BLaER1 treated with 17β-estradiol and CSF1 and Interleukin-3, amounts not matched to agents 10 nM and 100 nM (cell line): Measurements from ENCODE around the gene CEP68.

Experiments used
- H3K27ac ChIP-seq, 11 experiments: shearing (Covaris generic); formaldehyde crosslinking; 2 replicates each; pipeline ENCODE4 v1.8.1; 2022
- H3K27me3 ChIP-seq, 11 experiments: shearing (Covaris generic); formaldehyde crosslinking; 2 replicates each; pipeline ENCODE4 v1.8.1; 2022
- H3K36me3 ChIP-seq, 11 experiments: shearing (Covaris generic); formaldehyde crosslinking; 2 replicates each; pipeline ENCODE4 v1.8.1; 2022
- H3K4me1 ChIP-seq, 10 experiments: shearing (Covaris generic); formaldehyde crosslinking; 2 replicates each; pipeline ENCODE4 v1.8.1; 2022
- H3K4me2 ChIP-seq, 11 experiments: shearing (Covaris generic); formaldehyde crosslinking; 2 replicates each; pipeline ENCODE4 v1.8.1; 2022
- H3K4me3 ChIP-seq, 10 experiments: shearing (Covaris generic); formaldehyde crosslinking; 2 replicates each; pipeline ENCODE4 v1.8.1; 2022
- H3K9ac ChIP-seq, 11 experiments: shearing (Covaris generic); formaldehyde crosslinking; 2 replicates each; pipeline ENCODE4 v1.8.1; 2022
- H3K9me3 ChIP-seq, 11 experiments: shearing (Covaris generic); formaldehyde crosslinking; replicated peaks in 1 of 11; 2 replicates each; pipeline ENCODE4 v1.8.1; 2022
- H4K20me1 ChIP-seq, 11 experiments: shearing (Covaris generic); formaldehyde crosslinking; 2 replicates each; pipeline ENCODE4 v1.8.1; 2022
- Cebpa-rat ChIP-seq, 11 experiments: shearing (Covaris generic); IDR thresholded peaks; 2 replicates each; pipeline ENCODE4 v1.8.1; 2022

Gene CEP68

DNA sequence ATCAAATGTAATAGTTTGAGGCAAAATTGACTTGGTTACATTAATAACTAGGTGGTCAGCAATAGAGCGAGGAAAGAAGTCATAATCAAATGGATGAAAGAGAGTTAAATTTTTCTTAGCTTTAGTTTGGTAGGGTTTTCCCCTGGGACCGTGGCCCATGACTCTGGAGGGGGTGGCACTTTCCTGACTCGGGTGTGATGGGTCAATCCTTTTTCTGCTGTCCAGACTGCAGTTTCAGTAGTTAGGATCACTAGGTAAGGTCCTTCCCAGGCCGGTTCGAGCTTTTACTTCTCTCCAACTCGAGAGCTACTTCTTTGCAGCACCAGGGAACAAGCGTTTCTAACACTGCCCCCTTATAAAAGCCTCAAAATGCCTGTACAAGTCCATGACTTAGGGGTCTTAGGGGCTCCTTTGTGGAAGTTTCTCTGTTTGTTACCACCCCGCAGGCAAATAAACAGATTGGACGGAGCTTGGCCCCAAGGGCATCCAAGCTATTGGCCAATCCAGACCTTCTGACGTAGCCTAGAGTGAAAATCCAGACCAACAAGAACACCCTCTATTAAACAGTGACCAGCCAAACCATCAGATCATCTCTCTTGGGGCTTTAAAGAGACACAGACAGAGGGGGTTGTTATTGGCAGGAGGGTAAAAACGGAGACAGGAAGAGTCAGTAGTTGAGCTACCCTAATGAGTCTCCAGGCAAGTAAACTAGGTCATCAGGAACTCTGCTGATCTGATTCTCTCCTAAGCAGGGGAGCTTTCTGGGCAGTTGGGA is 9.4 kb upstream of the CEP68 start:
- Histone ChIP-seq H3K4me3 (no peak overlapping the region), H3K9me3 (peaks cover 49 to 73% (median 62%) of the 10 kb centered on the region in 11 experiments), H3K4me2 (peak overlapping the region in 8 of 11 experiments; percentile 13 to 49 (median 26); a peak in 15 of 22 replicates), H3K9ac (no peak overlapping the region), H3K36me3 (peaks cover 16 to 59% (median 39%) of the 10 kb centered on the region in 11 experiments), H3K27me3 (no peaks in the 10 kb centered on the region), H3K27ac (no peak overlapping the region), H3K4me1 (peaks cover 7 to 49% (median 35%) of the 10 kb centered on the region in 10 experiments; a peak in 19 of 20 replicates), H4K20me1 (no peaks in the 10 kb centered on the region)
- TF ChIP-seq Cebpa-rat (IDR thresholded peaks at IDR 0.05), result no peak

DNA sequence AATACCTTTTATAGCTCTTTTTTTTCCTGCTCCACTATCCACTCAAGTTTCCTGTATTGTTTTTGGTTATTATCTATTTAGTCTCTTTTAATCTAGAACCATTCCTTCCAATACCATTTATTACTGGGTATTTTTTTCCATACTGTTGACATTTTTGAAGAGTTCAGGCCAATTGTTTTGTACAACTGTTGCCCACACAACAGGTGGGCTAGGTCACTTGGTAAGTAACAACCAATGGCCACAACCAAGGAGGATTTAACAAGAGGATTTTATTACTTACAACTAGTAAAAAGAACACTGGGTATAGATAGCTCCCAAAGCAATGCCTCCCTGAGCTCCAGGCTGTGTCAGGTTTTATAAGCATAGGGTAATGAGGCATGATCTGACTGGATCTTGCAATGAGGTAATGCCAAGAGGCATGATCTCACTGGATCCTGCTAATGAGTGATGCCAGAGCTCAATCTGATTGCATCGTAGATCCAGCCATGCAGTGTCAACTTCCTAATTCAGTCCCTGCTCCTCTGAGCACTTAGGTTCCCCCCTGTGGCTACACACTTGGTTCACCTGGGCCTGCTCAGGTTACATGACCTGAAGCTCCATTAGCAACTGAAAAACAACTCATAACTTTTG is 7.1 kb upstream of the CEP68 start:
- Histone ChIP-seq H4K20me1 (no peaks in the 10 kb centered on the region), H3K4me2 (no peak overlapping the region)

DNA sequence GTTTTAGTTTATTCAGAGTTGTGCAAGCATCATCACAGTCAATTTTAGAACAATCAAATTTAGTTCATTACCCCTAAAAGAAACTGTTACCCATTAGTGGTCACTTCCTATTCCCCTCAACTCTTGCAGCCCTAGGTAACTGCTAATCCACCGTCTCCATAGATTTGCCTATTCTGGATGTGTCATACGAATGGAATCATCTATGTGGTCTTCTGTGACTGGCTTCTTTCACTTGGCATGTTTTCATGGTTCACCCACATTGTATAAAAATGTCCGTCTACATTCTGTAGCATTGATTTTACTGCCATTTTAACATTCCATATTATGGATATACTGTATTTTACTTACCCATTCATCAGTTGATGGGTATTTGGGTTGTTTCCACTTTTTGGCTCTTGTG is 5.3 kb upstream of the CEP68 start:
- H3K4me3 ChIP-seq, result no peak overlapping the region
- peaks cover 27 to 49% (median 39%) of the 10 kb centered on the region in 11 experiments for H3K9me3 ChIP-seq
- no peaks in the 10 kb centered on the region for H4K20me1 ChIP-seq
- no peak overlapping the region for H3K4me2 ChIP-seq
- no peak overlapping the region for H3K27ac ChIP-seq
- H3K36me3 ChIP-seq, result peaks cover 0 to 29% (median 18%) of the 10 kb centered on the region in 11 experiments; a peak in 12 of 22 replicates
- no peak overlapping the region for H3K9ac ChIP-seq
- H3K4me1 ChIP-seq, result peaks cover 36 to 54% (median 49%) of the 10 kb centered on the region in 10 experiments
- no peaks in the 10 kb centered on the region for H3K27me3 ChIP-seq
- TF ChIP-seq Cebpa-rat (IDR thresholded peaks at IDR 0.05), result no peak

More for the DNA sequence above, 7.1 kb upstream of the CEP68 start:
- H3K36me3 ChIP-seq, result peaks cover 12 to 47% (median 31%) of the 10 kb centered on the region in 11 experiments
- no peak overlapping the region for H3K27ac ChIP-seq
- no peak for TF ChIP-seq Cebpa-rat (IDR thresholded peaks at IDR 0.05)
- H3K27me3 ChIP-seq, result no peaks in the 10 kb centered on the region
- H3K4me1 ChIP-seq, result peaks cover 23 to 46% (median 35%) of the 10 kb centered on the region in 10 experiments
- peaks cover 45 to 67% (median 57%) of the 10 kb centered on the region in 11 experiments for H3K9me3 ChIP-seq
- H3K4me3 ChIP-seq, result no peak overlapping the region
- no peak overlapping the region for H3K9ac ChIP-seq

DNA sequence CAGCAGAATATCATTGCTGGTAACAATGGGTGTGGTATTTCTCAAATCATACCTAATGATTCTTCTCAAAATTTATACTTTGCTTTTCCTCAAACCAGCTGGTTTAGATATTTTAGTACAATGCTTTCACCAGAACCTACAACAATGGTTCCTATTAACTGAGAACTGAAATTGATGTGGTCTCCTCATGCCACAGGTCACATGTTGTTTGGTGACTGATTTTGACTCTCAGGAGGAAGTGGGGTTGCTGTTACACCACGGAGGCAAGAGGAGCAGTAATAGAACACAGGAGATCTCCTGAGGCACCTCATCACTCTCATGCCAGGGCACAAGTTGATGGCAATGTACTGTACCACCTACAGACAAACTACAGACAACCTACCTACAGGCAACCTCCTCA is 3.0 kb upstream of the CEP68 start:
- H3K27ac ChIP-seq, result peak overlapping the region; percentile 59 to 94 (median 71); a peak in 21 of 22 replicates
- peak in 4 of 11 experiments; percentile 21 to 55 (median 40); a peak in 3 of 22 replicates for TF ChIP-seq Cebpa-rat (IDR thresholded peaks at IDR 0.05)
- H4K20me1 ChIP-seq, result peaks cover 0 to 9% (median 7%) of the 10 kb centered on the region in 11 experiments; a peak in 7 of 22 replicates
- no peaks in the 10 kb centered on the region for H3K27me3 ChIP-seq
- peak overlapping the region; percentile 88 to 97 (median 95) for H3K4me2 ChIP-seq
- H3K4me1 ChIP-seq, result peaks cover 47 to 49% (median 49%) of the 10 kb centered on the region in 10 experiments
- H3K4me3 ChIP-seq, result no peak overlapping the region; a peak in 1 of 20 replicates
- H3K9me3 ChIP-seq, result peaks cover 12 to 31% (median 22%) of the 10 kb centered on the region in 11 experiments
- peak overlapping the region in 9 of 11 experiments; percentile 11 to 52 (median 35); a peak in 11 of 22 replicates for H3K9ac ChIP-seq
- peaks cover 0 to 8% (median 1%) of the 10 kb centered on the region in 11 experiments; a peak in 8 of 22 replicates for H3K36me3 ChIP-seq

DNA sequence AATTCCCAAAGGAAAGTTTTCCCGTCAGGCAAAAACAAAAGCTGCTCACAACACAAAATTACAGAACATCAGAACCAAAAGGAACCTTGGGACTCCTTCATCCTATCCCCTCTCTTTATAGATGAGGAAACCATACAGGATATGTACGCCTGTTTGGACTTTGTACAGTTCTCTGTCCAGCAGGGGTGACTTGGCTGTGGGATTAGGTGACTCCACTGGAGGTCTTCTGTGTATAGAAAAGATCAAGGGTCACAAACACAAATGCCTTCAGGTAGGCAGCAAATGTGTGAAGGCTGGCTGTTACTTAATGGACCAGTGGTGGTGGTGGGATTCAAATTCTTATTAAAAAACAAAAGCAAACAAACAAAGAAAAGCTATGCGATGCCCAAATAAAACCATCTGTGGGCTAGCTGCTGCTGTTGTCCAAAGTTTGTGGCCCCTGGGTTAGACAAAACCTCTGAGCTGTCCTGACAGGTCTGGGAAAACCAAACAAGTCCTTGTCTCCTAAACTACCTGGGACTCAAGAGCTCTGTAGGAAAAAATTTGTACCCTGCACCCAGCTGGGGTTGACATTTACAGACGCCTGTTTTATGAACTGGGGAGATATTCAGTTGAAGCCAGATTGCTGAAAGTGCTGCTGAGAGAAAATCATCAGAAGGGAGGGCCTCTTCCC is 1.3 kb upstream of the CEP68 start:
- no peaks in the 10 kb centered on the region for H3K27me3 ChIP-seq
- H3K4me3 ChIP-seq, result peak overlapping the region; percentile 85 to 93 (median 88)
- peak overlapping the region in 9 of 11 experiments; percentile 78 to 95 (median 93); a peak in 15 of 22 replicates for H3K9ac ChIP-seq
- peak overlapping the region in 6 of 11 experiments; percentile 33 to 95 (median 93); a peak in 10 of 22 replicates for H3K27ac ChIP-seq
- peaks cover 0 to 26% (median 19%) of the 10 kb centered on the region in 11 experiments; a peak in 8 of 22 replicates for H4K20me1 ChIP-seq
- peaks cover 63 to 66% (median 65%) of the 10 kb centered on the region in 10 experiments for H3K4me1 ChIP-seq
- TF ChIP-seq Cebpa-rat (IDR thresholded peaks at IDR 0.05), result no peak
- H3K36me3 ChIP-seq, result peaks cover 0 to 8% (median 0%) of the 10 kb centered on the region in 11 experiments; a peak in 5 of 22 replicates
- peak overlapping the region; percentile 88 to 97 (median 95) for H3K4me2 ChIP-seq
- H3K9me3 ChIP-seq, result peaks cover 0 to 19% (median 14%) of the 10 kb centered on the region in 11 experiments; a peak in 19 of 22 replicates

DNA sequence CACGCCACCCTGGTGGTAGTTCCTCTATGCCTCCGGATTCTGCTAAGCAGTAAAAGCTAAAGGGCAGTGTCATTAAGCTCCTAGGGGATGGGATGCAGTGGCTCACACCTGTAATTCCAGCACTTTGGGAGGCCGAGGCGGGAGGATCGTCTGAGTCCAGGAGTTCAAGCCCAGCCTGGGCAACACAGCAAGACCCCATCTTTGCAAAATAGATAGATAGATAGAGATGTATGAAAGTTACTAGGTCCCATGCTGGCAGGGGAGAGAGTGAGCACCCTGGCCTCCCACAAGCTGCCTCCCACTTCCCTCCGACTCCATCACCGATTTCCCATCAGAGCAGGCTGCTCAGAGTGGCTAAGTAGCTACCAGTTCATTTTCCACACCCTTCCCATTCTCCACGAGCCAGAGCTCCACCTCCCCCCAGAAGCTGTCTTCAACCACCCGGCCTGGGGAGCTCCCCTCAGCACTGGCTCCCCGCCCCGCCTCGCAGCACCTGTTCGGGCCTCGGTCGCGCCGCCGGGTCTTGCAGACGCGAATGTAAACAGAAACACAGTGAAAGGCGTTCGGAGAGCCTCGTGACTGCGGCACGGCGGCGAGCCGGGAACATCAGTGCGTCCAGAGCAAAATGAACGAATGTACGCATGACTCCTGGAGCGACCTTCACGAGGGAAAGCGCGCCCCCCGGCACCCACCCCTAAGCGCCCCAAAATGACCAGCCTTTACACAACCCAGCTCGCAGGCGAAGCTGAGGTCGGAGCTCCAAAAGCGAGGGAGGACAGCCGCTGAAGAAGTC is 598 bp upstream of the CEP68 start:
- peaks cover 0 to 8% (median 0%) of the 10 kb centered on the region in 11 experiments; a peak in 5 of 22 replicates for H3K36me3 ChIP-seq
- H3K4me1 ChIP-seq, result peaks cover 63 to 74% (median 73%) of the 10 kb centered on the region in 10 experiments
- H3K9ac ChIP-seq, result peak overlapping the region; percentile 78 to 95 (median 93)
- H3K4me2 ChIP-seq, result peak overlapping the region; percentile 88 to 97 (median 95)
- H3K27ac ChIP-seq, result peak overlapping the region; percentile 39 to 95 (median 93); a peak in 20 of 22 replicates
- no peak for TF ChIP-seq Cebpa-rat (IDR thresholded peaks at IDR 0.05)
- H3K4me3 ChIP-seq, result peak overlapping the region; percentile 85 to 93 (median 88)
- peaks cover 0 to 19% (median 14%) of the 10 kb centered on the region in 11 experiments; a peak in 19 of 22 replicates for H3K9me3 ChIP-seq
- H4K20me1 ChIP-seq, result peaks cover 0 to 33% (median 25%) of the 10 kb centered on the region in 11 experiments; a peak in 11 of 22 replicates
- no peaks in the 10 kb centered on the region for H3K27me3 ChIP-seq

DNA sequence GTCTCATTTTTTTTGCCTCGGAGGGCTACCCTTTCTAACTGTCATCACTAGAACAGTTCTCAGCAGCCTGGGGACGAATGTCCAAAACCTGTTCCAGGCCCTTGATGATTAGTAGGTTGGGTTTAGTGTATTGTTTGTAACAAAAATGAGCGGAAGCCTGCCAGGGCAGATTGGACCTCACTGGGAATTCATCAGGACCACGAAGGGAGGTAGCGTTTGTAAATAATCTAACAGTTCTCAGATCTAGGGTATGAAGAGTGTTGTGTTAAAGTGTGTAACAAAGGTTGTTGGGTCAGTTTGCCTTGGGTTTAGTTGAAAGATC is 799 bp downstream of the CEP68 start:
- peak overlapping the region; percentile 85 to 93 (median 88) for H3K4me3 ChIP-seq
- H3K27ac ChIP-seq, result peak overlapping the region; percentile 60 to 95 (median 93)
- H3K4me2 ChIP-seq, result peak overlapping the region; percentile 80 to 97 (median 93)
- peaks cover 0 to 6% (median 4%) of the 10 kb centered on the region in 11 experiments; a peak in 11 of 22 replicates for H3K9me3 ChIP-seq
- no peak for TF ChIP-seq Cebpa-rat (IDR thresholded peaks at IDR 0.05)
- H3K4me1 ChIP-seq, result peaks cover 72 to 88% (median 86%) of the 10 kb centered on the region in 10 experiments
- peaks cover 11 to 47% (median 35%) of the 10 kb centered on the region in 11 experiments; a peak in 15 of 22 replicates for H4K20me1 ChIP-seq
- peak overlapping the region; percentile 87 to 95 (median 93) for H3K9ac ChIP-seq
- H3K27me3 ChIP-seq, result no peaks in the 10 kb centered on the region
- H3K36me3 ChIP-seq, result peaks cover 0 to 5% (median 0%) of the 10 kb centered on the region in 11 experiments; a peak in 1 of 22 replicates
